ENCODE results near the gene STIMATE.

GRCh38 chr3:52843881-52844280 lies 53.5 kb downstream of the STIMATE start:
- no peak for TF ChIP-seq POLR2A (IDR thresholded peaks at IDR 0.05)
- TF ChIP-seq, protein P1, sequence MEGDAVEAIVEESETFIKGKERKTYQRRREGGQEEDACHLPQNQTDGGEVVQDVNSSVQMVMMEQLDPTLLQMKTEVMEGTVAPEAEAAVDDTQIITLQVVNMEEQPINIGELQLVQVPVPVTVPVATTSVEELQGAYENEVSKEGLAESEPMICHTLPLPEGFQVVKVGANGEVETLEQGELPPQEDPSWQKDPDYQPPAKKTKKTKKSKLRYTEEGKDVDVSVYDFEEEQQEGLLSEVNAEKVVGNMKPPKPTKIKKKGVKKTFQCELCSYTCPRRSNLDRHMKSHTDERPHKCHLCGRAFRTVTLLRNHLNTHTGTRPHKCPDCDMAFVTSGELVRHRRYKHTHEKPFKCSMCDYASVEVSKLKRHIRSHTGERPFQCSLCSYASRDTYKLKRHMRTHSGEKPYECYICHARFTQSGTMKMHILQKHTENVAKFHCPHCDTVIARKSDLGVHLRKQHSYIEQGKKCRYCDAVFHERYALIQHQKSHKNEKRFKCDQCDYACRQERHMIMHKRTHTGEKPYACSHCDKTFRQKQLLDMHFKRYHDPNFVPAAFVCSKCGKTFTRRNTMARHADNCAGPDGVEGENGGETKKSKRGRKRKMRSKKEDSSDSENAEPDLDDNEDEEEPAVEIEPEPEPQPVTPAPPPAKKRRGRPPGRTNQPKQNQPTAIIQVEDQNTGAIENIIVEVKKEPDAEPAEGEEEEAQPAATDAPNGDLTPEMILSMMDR (IDR thresholded peaks at IDR 0.05 in 4 of 5, conservative IDR thresholded peaks at IDR 0.05 in 1 of 5): no peak

All from gastrocnemius medialis (tissue), 4 donors.